GM19099 (cell line): Measurements from ENCODE around the gene WDR62.

Experiments
- POLR2A ChIP-seq: IDR thresholded peaks from 3 replicates; pipeline ENCODE4 v1.6.1; 2011; ENCODE audit warnings: low read depth; ENCODE audit not compliant: insufficient read length; ENCODE audit errors: extremely low read depth

The WDR62 gene

GRCh38 chr19:36059180-36059910, 4.6 kb downstream of the WDR62 start:
- TF ChIP-seq POLR2A: no peak

- TF ChIP-seq POLR2A: no peak
Measured at GRCh38 chr19:36060430-36060829, 5.7 kb downstream of the WDR62 start.

GRCh38 chr19:36061367-36061766, 6.7 kb downstream of the WDR62 start:
- no peak for TF ChIP-seq POLR2A

- TF ChIP-seq POLR2A: no peak
Measured at GRCh38 chr19:36064826-36065225, 10.1 kb downstream of the WDR62 start.

GRCh38 chr19:36067681-36068080, 13.0 kb downstream of the WDR62 start:
- TF ChIP-seq POLR2A: no peak

GRCh38 chr19:36072081-36072480, 17.4 kb downstream of the WDR62 start:
- no peak for TF ChIP-seq POLR2A

- TF ChIP-seq POLR2A: no peak
Measured at GRCh38 chr19:36073121-36073876, 18.6 kb downstream of the WDR62 start.

GRCh38 chr19:36079389-36079945, 24.8 kb downstream of the WDR62 start:
- TF ChIP-seq POLR2A: no peak

GRCh38 chr19:36081385-36081784, 26.7 kb downstream of the WDR62 start:
- no peak for TF ChIP-seq POLR2A

GRCh38 chr19:36081894-36082293, 27.2 kb downstream of the WDR62 start:
- no peak for TF ChIP-seq POLR2A

- TF ChIP-seq POLR2A: no peak
Measured at GRCh38 chr19:36082916-36083315, 28.2 kb downstream of the WDR62 start.

GRCh38 chr19:36084231-36085009, 29.7 kb downstream of the WDR62 start:
- no peak for TF ChIP-seq POLR2A

GRCh38 chr19:36086326-36086725, 31.6 kb downstream of the WDR62 start:
- no peak for TF ChIP-seq POLR2A

- no peak for TF ChIP-seq POLR2A
Measured at GRCh38 chr19:36089847-36090246, 35.1 kb downstream of the WDR62 start.
